ENCODE results near the gene GREB1. TPM values are rescaled to one million over a fixed set of nuclear protein-coding genes. Genes with fewer than 3 reads are reported as not detected.

GREB1 gene
- polyA plus RNA-seq, 1 experiment: 0.12 TPM

DNA sequence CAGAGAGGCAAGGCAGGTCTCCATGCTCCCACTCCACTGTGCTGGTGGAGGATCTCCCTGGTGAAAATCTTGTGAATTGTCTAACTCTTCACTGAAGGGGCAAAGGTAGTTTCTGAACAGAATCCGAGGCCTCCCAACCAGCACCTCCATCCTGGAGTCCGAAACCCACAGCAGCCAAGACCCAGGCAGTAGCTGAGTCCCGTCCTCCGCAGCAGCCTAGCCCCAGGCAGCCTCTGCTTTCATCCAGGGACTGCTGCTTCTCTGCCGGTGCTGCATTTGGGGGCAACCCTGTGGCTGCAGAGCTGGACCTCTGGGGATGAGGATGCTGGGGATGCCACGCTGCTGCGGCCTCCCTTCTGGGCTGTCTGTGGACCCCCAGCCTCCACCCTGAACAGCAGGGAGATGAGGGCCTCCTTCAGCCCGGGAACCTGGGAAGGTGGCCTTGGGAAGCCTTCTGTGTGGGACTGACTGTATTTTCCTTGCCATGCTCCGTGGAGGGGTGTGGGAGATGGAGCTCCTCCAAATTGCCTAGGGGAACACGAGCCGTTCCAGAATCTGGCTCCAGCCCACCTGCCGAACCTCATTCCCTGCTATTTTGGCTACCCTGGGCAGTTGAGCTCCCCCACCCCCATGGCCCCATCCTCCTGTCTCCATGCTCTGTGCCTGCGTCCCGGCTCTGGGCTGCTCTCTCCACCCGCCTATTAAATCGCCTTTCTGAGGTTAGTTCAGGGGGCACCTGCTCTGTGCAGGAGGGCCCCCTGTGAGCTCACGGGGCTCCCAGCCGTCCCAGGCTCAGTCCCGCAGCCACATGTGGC is 48.2 kb downstream of the GREB1 start:
- no peak for DNase-seq (ENCODE audit: low read depth, low spot score)
- TF ChIP-seq, protein P1, sequence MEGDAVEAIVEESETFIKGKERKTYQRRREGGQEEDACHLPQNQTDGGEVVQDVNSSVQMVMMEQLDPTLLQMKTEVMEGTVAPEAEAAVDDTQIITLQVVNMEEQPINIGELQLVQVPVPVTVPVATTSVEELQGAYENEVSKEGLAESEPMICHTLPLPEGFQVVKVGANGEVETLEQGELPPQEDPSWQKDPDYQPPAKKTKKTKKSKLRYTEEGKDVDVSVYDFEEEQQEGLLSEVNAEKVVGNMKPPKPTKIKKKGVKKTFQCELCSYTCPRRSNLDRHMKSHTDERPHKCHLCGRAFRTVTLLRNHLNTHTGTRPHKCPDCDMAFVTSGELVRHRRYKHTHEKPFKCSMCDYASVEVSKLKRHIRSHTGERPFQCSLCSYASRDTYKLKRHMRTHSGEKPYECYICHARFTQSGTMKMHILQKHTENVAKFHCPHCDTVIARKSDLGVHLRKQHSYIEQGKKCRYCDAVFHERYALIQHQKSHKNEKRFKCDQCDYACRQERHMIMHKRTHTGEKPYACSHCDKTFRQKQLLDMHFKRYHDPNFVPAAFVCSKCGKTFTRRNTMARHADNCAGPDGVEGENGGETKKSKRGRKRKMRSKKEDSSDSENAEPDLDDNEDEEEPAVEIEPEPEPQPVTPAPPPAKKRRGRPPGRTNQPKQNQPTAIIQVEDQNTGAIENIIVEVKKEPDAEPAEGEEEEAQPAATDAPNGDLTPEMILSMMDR (IDR thresholded peaks at IDR 0.05; ENCODE audit: low read depth, low read length): no peak
- ChIA-PET CTCF (interaction anchor here (0.6 to 5.3 kb wide), 33 partner anchors 9 to 749 kb away, joined by 3 to 193 read pairs (median 4); partner anchors contain the start of genes E2F6 and GREB1), POLR2A (interaction anchor here (1.6 kb wide), 1 partner anchor 449 kb away, joined by 7 read pairs; a partner anchor contains a TSS)
- peak overlapping the region; percentile 11 for H3K27ac ChIP-seq (ENCODE audit: low read depth, low read length)
- H3K4me3 ChIP-seq (ENCODE audit: low read depth, low read length): no peak overlapping the region
- no peaks in the 10 kb centered on the region; the same call in 1 of the 2 replicates for H3K9me3 ChIP-seq (ENCODE audit: control insufficient read depth, insufficient read depth, low read length)
- H3K27me3 ChIP-seq (ENCODE audit: control insufficient read depth, insufficient read depth, low read length): peaks cover 31% of the 10 kb centered on the region

DNA sequence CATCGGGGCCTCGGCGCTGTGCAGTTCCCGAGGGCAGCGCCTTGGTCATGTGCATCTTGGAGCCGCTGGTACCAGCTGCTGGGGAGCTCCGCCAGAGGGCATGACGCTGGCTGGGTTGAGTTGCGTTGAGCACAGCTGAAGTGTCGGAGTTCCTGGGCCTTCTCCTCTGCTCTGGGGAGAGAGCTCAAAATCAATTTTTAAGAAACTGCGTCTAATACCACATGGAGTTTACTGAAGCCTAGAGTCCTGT is 48.7 kb downstream of the GREB1 start:
- no peak for DNase-seq (ENCODE audit: low read depth, low spot score)
- peak overlapping the region; percentile 11 for H3K27ac ChIP-seq (ENCODE audit: low read depth, low read length)
- no peak overlapping the region for H3K4me3 ChIP-seq (ENCODE audit: low read depth, low read length)
- peaks cover 27% of the 10 kb centered on the region for H3K27me3 ChIP-seq (ENCODE audit: control insufficient read depth, insufficient read depth, low read length)
- no peaks in the 10 kb centered on the region; the same call in 1 of the 2 replicates for H3K9me3 ChIP-seq (ENCODE audit: control insufficient read depth, insufficient read depth, low read length)
- ChIA-PET CTCF (interaction anchor here (0.6 to 5.3 kb wide), 34 partner anchors 9 to 750 kb away, joined by 3 to 193 read pairs (median 4); partner anchors contain the start of genes E2F6 and GREB1), POLR2A (interaction anchor here (1.6 kb wide), 1 partner anchor 450 kb away, joined by 7 read pairs; a partner anchor contains a TSS)
- TF ChIP-seq, protein P1 (IDR thresholded peaks at IDR 0.05; ENCODE audit: low read depth, low read length): no peak

DNA sequence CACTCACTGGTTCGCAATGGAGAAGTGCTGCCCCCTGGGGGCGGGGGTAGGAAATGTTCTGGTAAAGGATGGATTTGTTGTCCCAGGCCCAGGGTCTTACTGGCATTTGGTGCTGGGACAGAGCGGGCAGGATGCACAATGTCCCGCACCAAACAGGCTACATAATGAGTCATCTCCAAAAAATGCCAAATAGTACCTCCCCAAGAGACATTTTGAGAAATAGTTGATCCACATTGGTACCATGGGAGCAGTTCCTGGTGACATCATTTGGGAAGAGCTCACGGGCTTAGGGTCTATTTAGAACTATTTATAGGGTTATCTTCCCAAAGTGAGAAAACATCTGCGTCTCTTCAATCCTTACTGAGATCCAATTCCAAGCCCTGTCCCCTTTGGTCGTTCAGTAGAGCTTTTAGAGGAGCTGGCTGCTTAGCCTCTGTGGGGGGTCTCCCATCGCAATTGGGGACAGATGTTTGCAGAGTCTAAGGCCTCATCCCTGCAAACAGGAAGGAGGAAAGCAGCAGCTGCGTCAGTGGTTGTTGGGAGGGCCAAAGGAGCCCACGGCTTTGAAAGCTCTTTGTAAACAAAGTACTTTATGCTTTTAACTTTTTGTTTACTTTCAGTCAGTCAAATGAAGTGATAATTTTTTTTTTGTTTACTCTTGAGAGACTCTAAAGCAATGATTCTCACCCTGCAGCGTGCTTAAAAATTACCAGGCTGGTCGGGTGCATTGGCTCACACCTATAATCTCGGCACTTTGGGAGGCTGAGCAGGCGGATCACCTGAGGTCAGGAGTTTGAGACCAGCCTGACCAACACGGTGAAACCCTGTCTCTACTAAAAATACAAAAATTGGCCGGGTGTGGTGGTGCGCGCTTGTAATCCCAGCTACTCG is 49.3 kb downstream of the GREB1 start:
- Histone ChIP-seq H3K4me3 (ENCODE audit: low read depth, low read length) (no peak overlapping the region), H3K9me3 (ENCODE audit: control insufficient read depth, insufficient read depth, low read length) (no peaks in the 10 kb centered on the region; the same call in 1 of the 2 replicates), H3K27me3 (ENCODE audit: control insufficient read depth, insufficient read depth, low read length) (peaks cover 23% of the 10 kb centered on the region), H3K27ac (ENCODE audit: low read depth, low read length) (no peak overlapping the region)
- POLR2A ChIA-PET: interaction anchor here (1.6 kb wide), 1 partner anchor 450 kb away, joined by 7 read pairs; a partner anchor contains a TSS
- TF ChIP-seq, protein P1 (IDR thresholded peaks at IDR 0.05; ENCODE audit: low read depth, low read length): peak; percentile 67
- CTCF ChIA-PET: interaction anchor here (0.6 to 5.3 kb wide), 41 partner anchors 8 to 750 kb away, joined by 3 to 193 read pairs (median 4); partner anchors contain the start of genes E2F6 and GREB1
- no peak for DNase-seq (ENCODE audit: low read depth, low spot score)

DNA sequence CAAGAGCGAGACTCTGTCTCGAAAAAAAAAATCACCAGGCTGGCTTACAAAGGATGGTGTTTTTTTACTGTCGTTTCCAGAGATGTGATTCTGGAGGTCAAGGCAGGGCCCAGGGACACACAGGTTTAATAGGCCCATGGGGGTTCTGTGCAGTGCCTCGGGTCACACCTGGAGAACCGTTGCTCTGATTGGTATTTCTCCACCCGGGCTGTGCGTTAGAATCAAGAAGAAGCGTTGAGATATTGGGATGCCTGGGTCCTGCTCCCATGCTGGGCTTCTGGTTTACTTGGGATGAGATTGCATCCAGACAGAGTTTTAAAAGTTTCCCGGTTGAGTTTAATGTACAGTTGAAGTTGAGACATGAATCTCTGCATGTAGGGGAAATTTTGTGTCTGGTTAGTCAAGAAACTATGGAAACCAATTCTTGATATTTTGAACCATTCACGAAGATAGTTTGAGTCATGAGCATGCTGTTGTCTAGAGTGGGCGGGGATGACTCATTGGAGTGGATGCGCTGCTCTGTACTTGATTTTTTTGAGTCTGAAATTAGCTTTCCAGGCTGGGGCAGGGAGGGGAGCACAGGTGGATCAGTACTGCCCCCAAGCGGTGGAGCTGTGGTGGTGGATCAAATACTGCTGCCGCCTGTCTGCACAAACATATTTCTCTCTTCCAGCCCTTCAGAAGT is 50.1 kb downstream of the GREB1 start:
- H3K27me3 ChIP-seq (ENCODE audit: control insufficient read depth, insufficient read depth, low read length): peaks cover 21% of the 10 kb centered on the region
- no peaks in the 10 kb centered on the region; the same call in 1 of the 2 replicates for H3K9me3 ChIP-seq (ENCODE audit: control insufficient read depth, insufficient read depth, low read length)
- H3K27ac ChIP-seq (ENCODE audit: low read depth, low read length): peak overlapping the region; percentile 68
- POLR2A ChIA-PET: interaction anchor here (1.0 to 1.6 kb wide), 2 partner anchors 107 to 451 kb away, joined by 6 to 7 read pairs; a partner anchor contains a TSS
- TF ChIP-seq, protein P1 (IDR thresholded peaks at IDR 0.05; ENCODE audit: low read depth, low read length): peak; percentile 95
- peak; percentile 90 for DNase-seq (ENCODE audit: low read depth, low spot score)
- CTCF ChIA-PET: interaction anchor here (0.5 to 5.3 kb wide), 32 partner anchors 10 to 772 kb away, joined by 3 to 193 read pairs (median 4); partner anchors contain the start of genes E2F6, NTSR2 and PDIA6
- no peak overlapping the region for H3K4me3 ChIP-seq (ENCODE audit: low read depth, low read length)
